Endodermal cell (in vitro differentiated cells): Measurements from ENCODE around the gene PAPOLB. TPM values are rescaled to one million over a fixed set of nuclear protein-coding genes. Genes with fewer than 3 reads are reported as not detected.

Experiments
- DNase-seq: peaks from one replicate; pipeline ENCODE4 v3.0.0-alpha.2; 2017
- H3K27ac ChIP-seq: 2 replicates; pipeline ENCODE4 v1.5.1; 2013; ENCODE audit warnings: mild to moderate bottlenecking, low read depth, low read length, moderate library complexity
- H3K27me3 ChIP-seq: 2 replicates; pipeline ENCODE4 v1.6.1; 2013; ENCODE audit warnings: mild to moderate bottlenecking, low read length, moderate library complexity; ENCODE audit not compliant: insufficient read depth, control insufficient read depth, poor library complexity, severe bottlenecking
- H3K36me3 ChIP-seq: 2 replicates; pipeline ENCODE4 v1.7.0; 2013; ENCODE audit warnings: mild to moderate bottlenecking, low read length, moderate library complexity; ENCODE audit not compliant: control insufficient read depth, insufficient read depth
- H3K4me1 ChIP-seq: one replicate; pipeline ENCODE4 v1.7.0; 2013; ENCODE audit warnings: low read length; ENCODE audit not compliant: control insufficient read depth, insufficient read depth
- H3K4me3 ChIP-seq: 2 replicates; pipeline ENCODE4 v1.5.1; 2013; ENCODE audit warnings: mild to moderate bottlenecking, low read length, moderate library complexity
- H3K9ac ChIP-seq: 2 replicates; pipeline ENCODE4 v1.6.1; 2013; ENCODE audit warnings: mild to moderate bottlenecking, low read length, moderate library complexity; ENCODE audit not compliant: poor library complexity, severe bottlenecking; ENCODE audit errors: extremely low read depth
- H3K9me3 ChIP-seq: 2 replicates; pipeline ENCODE4 v1.6.1; 2013; ENCODE audit warnings: mild to moderate bottlenecking, low read length, moderate library complexity; ENCODE audit not compliant: control insufficient read depth
- H3K27ac Mint-ChIP-seq: 2 replicates; pipeline ENCODE4 v1.8.0; 2020; ENCODE audit warnings: mixed read lengths
- H3K27me3 Mint-ChIP-seq: 2 replicates; pipeline ENCODE4 v1.8.0; 2021; ENCODE audit warnings: mild to moderate bottlenecking, mixed read lengths; ENCODE audit not compliant: insufficient read depth
- H3K36me3 Mint-ChIP-seq: 2 replicates; pipeline ENCODE4 v1.8.0; 2020; ENCODE audit warnings: low read depth, mixed read lengths
- H3K4me1 Mint-ChIP-seq: 2 replicates; pipeline ENCODE4 v1.8.0; 2020; ENCODE audit warnings: mixed read lengths
- H3K4me3 Mint-ChIP-seq: 2 replicates; pipeline ENCODE4 v1.8.0; 2020; ENCODE audit warnings: mild to moderate bottlenecking, moderate library complexity, mixed read lengths
- H3K9me3 Mint-ChIP-seq: 2 replicates; pipeline ENCODE4 v1.8.0; 2020; ENCODE audit warnings: mild to moderate bottlenecking, mixed read lengths
- CTCF ChIP-seq: fragments of 200-600 bp; sonication (generic); conservative IDR thresholded peaks from 2 replicates; pipeline ENCODE4 v1.5.0; 2021; ENCODE audit warnings: antibody characterized with exemption, mild to moderate bottlenecking
- WGBS, 2 experiments: methylation state at CpG; one replicate each; pipeline versions ENCODE4 v1.1.5 to v1.1.7; 2013; ENCODE audit warnings: missing lambda C conversion rate in 2 of 2, mixed read lengths in 1 of 2; ENCODE audit not compliant: insufficient coverage in 1 of 2, insufficient read length in 1 of 2; 5-methylcytosine and 5-hydroxymethylcytosine counted together
- total RNA-seq, 2 donors: library from RNA; stranded (reverse); fragmentation: NEBNext Ultra II Directional in 1 of 2; extraction: Animal tissue kit (Norgen Biotek cat#: 25700) in 1 of 2; gene quantifications; 2 replicates in 1 of 2; 3 replicates in 1 of 2; pipeline ENCODE4 v1.2.1, GENCODE V29; 2021

PAPOLB gene
- total RNA-seq, 2 donors from 2014 or later: 1.2 to 1.8 TPM

- Histone ChIP-seq H3K4me3 (peak overlapping the region; percentile 88), H3K9ac (peak overlapping the region; percentile 70), H3K27ac (peak overlapping the region; percentile 79), H3K27me3 (no peaks in the 10 kb centered on the region), H3K4me1 (no peaks in the 10 kb centered on the region), H3K36me3 (no peaks in the 10 kb centered on the region), H3K9me3 (peaks cover 16% of the 10 kb centered on the region)
- peaks cover 21% of the 10 kb centered on the region for H3K4me1 Mint-ChIP-seq
- H3K36me3 Mint-ChIP-seq: peaks cover 13% of the 10 kb centered on the region
- no peaks in the 10 kb centered on the region for H3K27me3 Mint-ChIP-seq
- 0% methylated on average over 36 of the region's 36 CpGs; no CpG with 5 or more reads in 1 of the 2 experiments for WGBS, 2 experiments
- H3K27ac Mint-ChIP-seq: peak overlapping the region; percentile 97
- no peak for TF ChIP-seq CTCF
- H3K9me3 Mint-ChIP-seq: no peaks in the 10 kb centered on the region
- no peak for DNase-seq
- peak overlapping the region; percentile 72 for H3K4me3 Mint-ChIP-seq
Measured at GRCh38 chr7:4883033-4883371, 21.2 kb upstream of the PAPOLB start.

GRCh38 chr7:4882169-4883032 lies 20.6 kb upstream of the PAPOLB start:
- Mint-ChIP-seq H3K4me1 (peaks cover 21% of the 10 kb centered on the region), H3K9me3 (no peaks in the 10 kb centered on the region), H3K4me3 (peak overlapping the region; percentile 72), H3K27ac (peak overlapping the region; percentile 97), H3K27me3 (no peaks in the 10 kb centered on the region), H3K36me3 (peaks cover 19% of the 10 kb centered on the region)
- Histone ChIP-seq H3K27ac (peak overlapping the region; percentile 79), H3K4me1 (no peaks in the 10 kb centered on the region), H3K4me3 (peak overlapping the region; percentile 88), H3K27me3 (no peaks in the 10 kb centered on the region), H3K9ac (peak overlapping the region; percentile 70), H3K9me3 (peaks cover 16% of the 10 kb centered on the region), H3K36me3 (no peaks in the 10 kb centered on the region)
- peak; percentile 18 for TF ChIP-seq CTCF
- WGBS, 2 experiments: 3 to 5% methylated on average over 23 to 35 of the region's 35 CpGs
- peak; percentile 85 for DNase-seq

GRCh38 chr7:4880218-4880617 lies 18.4 kb upstream of the PAPOLB start:
- WGBS, 2 experiments: 79 to 88% methylated on average over 8 to 10 of the region's 10 CpGs
- Mint-ChIP-seq H3K36me3 (peaks cover 37% of the 10 kb centered on the region), H3K4me3 (peak overlapping the region; percentile 19), H3K9me3 (no peaks in the 10 kb centered on the region), H3K27ac (no peak overlapping the region), H3K27me3 (no peaks in the 10 kb centered on the region), H3K4me1 (peaks cover 13% of the 10 kb centered on the region)
- Histone ChIP-seq H3K9ac (no peak overlapping the region), H3K4me3 (no peak overlapping the region), H3K27ac (peak overlapping the region; percentile 64), H3K36me3 (peaks cover 10% of the 10 kb centered on the region), H3K27me3 (no peaks in the 10 kb centered on the region), H3K4me1 (no peaks in the 10 kb centered on the region), H3K9me3 (peaks cover 9% of the 10 kb centered on the region)
- DNase-seq: no peak
- no peak for TF ChIP-seq CTCF
